SJSA1 (cell line): ENCODE data around the gene FUNDC1. TPM values are rescaled to one million over a fixed set of nuclear protein-coding genes. Genes with fewer than 3 reads are reported as not detected.

ENCODE experiments used
- DNase-seq, 2 experiments: peaks; one replicate each; pipeline ENCODE4 v3.0.0-alpha.2; 2015 to 2020; ENCODE audit warnings: low spot score in 2 of 2, low read depth in 1 of 2
- H3K27ac ChIP-seq: fragments of 250-450 bp; sonication (Bioruptor Pico); 2 replicates; pipeline ENCODE4 v1.5.1; 2020; ENCODE audit warnings: mild to moderate bottlenecking, moderate library complexity
- H3K27me3 ChIP-seq: fragments of 250-450 bp; sonication (Bioruptor Pico); replicated peaks from 2 replicates; pipeline ENCODE4 v1.5.1; 2020; ENCODE audit warnings: mild to moderate bottlenecking, moderate library complexity
- H3K36me3 ChIP-seq: fragments of 250-450 bp; sonication (Bioruptor Pico); 2 replicates; pipeline ENCODE4 v1.5.1; 2020; ENCODE audit warnings: mild to moderate bottlenecking
- H3K4me1 ChIP-seq: fragments of 250-450 bp; sonication (Bioruptor Pico); replicated peaks from 2 replicates; pipeline ENCODE4 v1.6.1; 2021; ENCODE audit warnings: mild to moderate bottlenecking
- H3K4me3 ChIP-seq: fragments of 250-450 bp; sonication (Bioruptor Pico); 2 replicates; pipeline ENCODE4 v1.5.1; 2020; ENCODE audit warnings: mild to moderate bottlenecking
- H3K9me3 ChIP-seq: fragments of 250-450 bp; sonication (Bioruptor Pico); replicated peaks from 2 replicates; pipeline ENCODE4 v1.5.1; 2020; ENCODE audit warnings: mild to moderate bottlenecking
- total RNA-seq: library from RNA; depleted of rRNA; stranded (reverse); fragments of >200 nt; shearing (Covaris generic); gene quantifications from 2 replicates; pipeline ENCODE4 v1.2.3, GENCODE V29; 2014; rRNA removed

The FUNDC1 gene
- total RNA-seq, 1 experiment from 2014 or later, result 24.9 TPM

GRCh38 chrX:44507292-44507691, 35.4 kb downstream of the FUNDC1 start:
- H3K27me3 ChIP-seq, result no peaks in the 10 kb centered on the region
- no peaks in the 10 kb centered on the region for H3K4me1 ChIP-seq
- H3K27ac ChIP-seq, result no peak overlapping the region
- DNase-seq, result no peak
- no peak overlapping the region for H3K4me3 ChIP-seq
- no peaks in the 10 kb centered on the region for H3K36me3 ChIP-seq
- no peaks in the 10 kb centered on the region for H3K9me3 ChIP-seq

GRCh38 chrX:44506678-44507077, 36.0 kb downstream of the FUNDC1 start:
- Histone ChIP-seq H3K27ac (no peak overlapping the region), H3K9me3 (no peaks in the 10 kb centered on the region), H3K36me3 (no peaks in the 10 kb centered on the region), H3K27me3 (no peaks in the 10 kb centered on the region), H3K4me1 (no peaks in the 10 kb centered on the region), H3K4me3 (no peak overlapping the region)
- no peak for DNase-seq

GRCh38 chrX:44503560-44503959, 39.1 kb downstream of the FUNDC1 start:
- H3K9me3 ChIP-seq, result no peaks in the 10 kb centered on the region
- H3K4me1 ChIP-seq, result no peaks in the 10 kb centered on the region
- no peaks in the 10 kb centered on the region for H3K36me3 ChIP-seq
- DNase-seq, result no peak
- H3K27me3 ChIP-seq, result no peaks in the 10 kb centered on the region
- H3K27ac ChIP-seq, result no peak overlapping the region
- no peak overlapping the region for H3K4me3 ChIP-seq

GRCh38 chrX:44495091-44495490, 47.6 kb downstream of the FUNDC1 start:
- H3K36me3 ChIP-seq, result no peaks in the 10 kb centered on the region
- no peak overlapping the region for H3K4me3 ChIP-seq
- H3K4me1 ChIP-seq, result no peaks in the 10 kb centered on the region
- H3K27me3 ChIP-seq, result no peaks in the 10 kb centered on the region
- DNase-seq, result no peak
- H3K9me3 ChIP-seq, result no peaks in the 10 kb centered on the region
- H3K27ac ChIP-seq, result no peak overlapping the region

GRCh38 chrX:44494357-44494756, 48.3 kb downstream of the FUNDC1 start:
- no peak for DNase-seq
- Histone ChIP-seq H3K4me3 (no peak overlapping the region), H3K4me1 (no peaks in the 10 kb centered on the region), H3K27ac (no peak overlapping the region), H3K36me3 (no peaks in the 10 kb centered on the region), H3K9me3 (no peaks in the 10 kb centered on the region), H3K27me3 (no peaks in the 10 kb centered on the region)

GRCh38 chrX:44489515-44489914, 53.1 kb downstream of the FUNDC1 start:
- H3K4me1 ChIP-seq, result no peaks in the 10 kb centered on the region
- H3K4me3 ChIP-seq, result no peak overlapping the region
- no peak overlapping the region for H3K27ac ChIP-seq
- H3K27me3 ChIP-seq, result no peaks in the 10 kb centered on the region
- DNase-seq, result no peak
- H3K9me3 ChIP-seq, result no peaks in the 10 kb centered on the region
- H3K36me3 ChIP-seq, result no peaks in the 10 kb centered on the region

- H3K27ac ChIP-seq, result no peak overlapping the region
These were observed 58.0 kb downstream of the FUNDC1 start for GRCh38 chrX:44484607-44485146.

GRCh38 chrX:44483965-44484606, 58.6 kb downstream of the FUNDC1 start:
- Histone ChIP-seq H3K27me3 (no peaks in the 10 kb centered on the region), H3K4me1 (no peaks in the 10 kb centered on the region), H3K4me3 (no peak overlapping the region), H3K36me3 (no peaks in the 10 kb centered on the region), H3K27ac (no peak overlapping the region), H3K9me3 (no peaks in the 10 kb centered on the region)
- DNase-seq, result no peak

More at GRCh38 chrX:44484607-44485146, 58.0 kb downstream of the FUNDC1 start:
- no peak for DNase-seq
- H3K9me3 ChIP-seq, result no peaks in the 10 kb centered on the region
- no peak overlapping the region for H3K4me3 ChIP-seq
- H3K27me3 ChIP-seq, result no peaks in the 10 kb centered on the region
- H3K36me3 ChIP-seq, result no peaks in the 10 kb centered on the region
- H3K4me1 ChIP-seq, result no peaks in the 10 kb centered on the region

- Histone ChIP-seq H3K27ac (no peak overlapping the region), H3K4me1 (no peaks in the 10 kb centered on the region), H3K36me3 (no peaks in the 10 kb centered on the region), H3K4me3 (no peak overlapping the region), H3K9me3 (no peaks in the 10 kb centered on the region), H3K27me3 (no peaks in the 10 kb centered on the region)
- DNase-seq, result no peak
These were observed 60.1 kb downstream of the FUNDC1 start for GRCh38 chrX:44482575-44482974.

GRCh38 chrX:44480591-44480990, 62.1 kb downstream of the FUNDC1 start:
- H3K27me3 ChIP-seq, result no peaks in the 10 kb centered on the region
- no peak for DNase-seq
- H3K4me3 ChIP-seq, result no peak overlapping the region
- H3K9me3 ChIP-seq, result no peaks in the 10 kb centered on the region
- no peak overlapping the region for H3K27ac ChIP-seq
- H3K36me3 ChIP-seq, result no peaks in the 10 kb centered on the region
- no peaks in the 10 kb centered on the region for H3K4me1 ChIP-seq

- H3K4me3 ChIP-seq, result no peak overlapping the region
- H3K27me3 ChIP-seq, result no peaks in the 10 kb centered on the region
- H3K4me1 ChIP-seq, result no peaks in the 10 kb centered on the region
- no peak for DNase-seq
- H3K27ac ChIP-seq, result no peak overlapping the region
- no peaks in the 10 kb centered on the region for H3K36me3 ChIP-seq
- no peaks in the 10 kb centered on the region for H3K9me3 ChIP-seq
These were observed 68.2 kb downstream of the FUNDC1 start for GRCh38 chrX:44474410-44474809.

Other genes starting within 250 kb of the FUNDC1 start
- gene EFHC2, start 199.2 kb downstream of the FUNDC1 start, total RNA-seq, result not detected in 2 replicates